ENCODE data around the gene BRAP. TPM values are rescaled to one million over a fixed set of nuclear protein-coding genes. Genes with fewer than 3 reads are reported as not detected.
"Not testable (repeated sequence)": the region's sequence is repeated elsewhere in the genome, so short reads cannot be mapped to it uniquely, and the experiment has no call there.

BRAP gene
- total RNA-seq, 1 donor from 2014 or later, result 17.0 TPM

DNA sequence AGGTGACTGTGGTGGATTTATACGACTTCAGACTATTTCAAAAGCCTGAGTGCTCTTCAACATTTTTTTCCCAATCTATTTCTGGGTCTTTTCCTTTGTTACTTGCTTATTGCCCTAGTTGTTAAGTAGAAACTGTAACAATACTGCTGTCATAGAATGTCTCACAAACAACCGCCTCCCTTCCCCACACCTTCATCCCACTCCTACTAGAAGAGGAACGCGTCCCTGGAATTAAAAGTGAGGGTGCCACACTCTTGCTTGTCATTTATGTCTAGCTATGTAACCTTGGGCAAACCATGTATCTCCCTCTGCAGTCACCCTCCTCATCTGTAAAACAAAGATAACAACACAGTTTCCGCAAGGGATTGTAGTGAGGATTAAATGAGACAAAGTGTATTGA is 8.6 kb downstream of the BRAP start:
- DNase-seq (ENCODE audit: low read depth, low spot score), result no peak

DNA sequence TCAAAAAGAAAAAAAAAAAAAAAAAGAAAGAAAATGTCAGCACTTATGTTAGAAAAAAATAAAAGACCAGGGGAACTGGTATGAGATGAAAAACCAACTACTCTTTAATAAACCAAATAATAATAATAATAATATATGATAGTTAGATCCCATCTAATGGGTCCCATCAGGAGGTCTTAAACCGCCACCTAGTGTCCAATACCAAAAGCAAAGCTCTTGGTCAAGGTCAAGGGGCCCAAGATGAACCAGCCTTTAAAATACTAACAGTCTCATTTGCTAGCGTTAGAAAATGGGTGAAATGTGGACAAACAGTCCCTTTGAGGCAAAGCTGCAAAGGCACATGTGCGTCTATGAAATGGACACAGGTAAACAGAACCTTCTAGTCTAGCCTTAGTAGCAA is 12.3 kb downstream of the BRAP start:
- no peak for DNase-seq (ENCODE audit: low read depth, low spot score)

DNA sequence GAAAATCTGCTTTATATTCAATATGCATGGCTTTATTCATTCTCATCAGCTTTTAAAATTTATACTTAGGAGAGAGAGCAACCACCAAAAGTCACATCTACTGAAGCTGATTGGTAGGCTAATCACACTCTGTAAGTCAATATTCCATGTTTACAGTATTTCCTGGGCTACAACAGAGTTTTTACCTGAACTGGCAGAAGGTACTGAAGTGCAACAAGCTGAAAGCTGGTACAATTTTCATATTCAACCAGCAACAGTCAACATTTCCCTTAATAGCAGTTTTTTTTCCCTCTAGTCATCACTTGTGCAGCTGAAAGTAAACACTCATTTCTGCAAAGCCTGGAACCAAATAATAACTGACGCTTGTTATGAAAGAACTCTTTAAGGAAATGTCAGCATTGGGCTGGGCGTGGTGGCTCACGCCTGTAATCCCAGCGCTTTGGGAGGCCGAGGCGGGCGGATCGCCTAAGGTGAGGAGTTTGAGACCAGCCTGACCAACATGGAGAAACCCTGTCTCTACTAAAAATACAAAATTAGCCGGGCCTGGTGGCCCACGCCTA is 12.9 kb downstream of the BRAP start:
- no peak for DNase-seq (ENCODE audit: low read depth, low spot score)

- no peak for DNase-seq (ENCODE audit: low read depth, low spot score)
These were observed 20.5 kb downstream of the BRAP start for GRCh38 chr12:111664961-111665865.

DNA sequence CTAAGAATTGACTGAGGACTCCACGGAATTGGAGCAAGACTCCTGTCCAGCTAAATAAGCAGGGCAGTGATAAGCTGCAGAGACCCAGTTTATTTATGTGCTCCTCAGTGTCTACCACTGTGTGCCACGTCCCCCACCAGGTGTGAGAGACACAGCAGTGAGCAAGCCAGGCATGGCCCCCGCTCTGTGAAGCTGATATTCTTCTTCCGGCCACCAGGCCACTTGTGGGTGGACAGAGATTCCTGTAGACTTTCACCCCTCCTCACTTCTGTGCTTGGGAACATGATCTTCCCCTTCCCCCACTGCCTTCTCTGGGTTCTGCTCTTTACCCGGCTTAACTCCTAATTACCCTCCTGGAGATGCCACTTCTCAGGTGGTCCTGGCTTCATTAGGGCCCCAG is 21.3 kb downstream of the BRAP start:
- DNase-seq (ENCODE audit: low read depth, low spot score), result no peak

GRCh38 chr12:111656016-111656415 is 29.7 kb downstream of the BRAP start:
- no peak for DNase-seq (ENCODE audit: low read depth, low spot score)

GRCh38 chr12:111655356-111655755 is 30.4 kb downstream of the BRAP start:
- no peak for DNase-seq (ENCODE audit: low read depth, low spot score)

- no peak for DNase-seq (ENCODE audit: low read depth, low spot score)
These were observed 32.2 kb downstream of the BRAP start for GRCh38 chr12:111653596-111653995.

DNA sequence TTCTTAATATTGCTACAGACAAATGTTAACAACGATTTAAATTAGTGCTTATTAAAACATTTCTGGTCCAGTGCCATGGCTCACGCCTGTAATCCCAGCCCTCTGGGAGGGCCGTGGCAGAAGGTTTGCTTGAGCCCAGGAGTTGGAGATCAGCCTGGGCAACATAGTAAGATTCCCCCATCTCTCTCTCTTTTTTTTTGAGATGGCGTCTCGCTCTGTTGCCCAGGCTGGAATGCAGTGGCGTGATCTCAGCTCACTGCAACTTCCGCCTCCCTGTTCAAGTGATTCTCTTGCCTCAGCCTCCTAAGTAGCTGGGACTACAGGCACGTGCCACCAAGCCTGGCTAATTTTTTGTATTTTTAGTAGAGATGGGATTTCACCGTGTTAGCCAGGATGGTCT is 33.2 kb downstream of the BRAP start:
- not testable (repeated sequence) for DNase-seq (ENCODE audit: low read depth, low spot score)

- DNase-seq (ENCODE audit: low read depth, low spot score), result no peak
These were observed 34.8 kb downstream of the BRAP start for GRCh38 chr12:111650912-111651311.

- DNase-seq (ENCODE audit: low read depth, low spot score), result no peak
These were observed 40.3 kb downstream of the BRAP start for GRCh38 chr12:111645433-111645832.

DNA sequence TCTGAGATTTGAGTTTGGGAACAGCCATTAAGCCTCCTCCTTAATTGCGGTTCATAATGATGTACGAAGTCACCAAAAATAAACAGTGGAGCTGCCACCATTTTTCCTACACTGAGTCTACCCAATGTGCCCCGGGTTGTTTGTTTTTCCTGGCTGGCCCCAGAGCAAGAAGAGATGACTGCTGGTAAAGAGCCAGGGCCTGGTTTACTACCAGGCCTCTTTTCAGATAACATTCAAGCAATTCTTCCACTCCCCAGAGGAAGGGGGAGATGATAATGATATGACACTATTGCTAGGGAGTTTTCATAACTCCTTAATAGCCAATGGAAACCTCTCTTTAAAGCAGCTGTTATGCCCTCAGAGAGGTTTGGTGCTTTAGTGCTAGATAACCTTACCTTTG is 42.3 kb downstream of the BRAP start:
- DNase-seq (ENCODE audit: low read depth, low spot score), result no peak

DNA sequence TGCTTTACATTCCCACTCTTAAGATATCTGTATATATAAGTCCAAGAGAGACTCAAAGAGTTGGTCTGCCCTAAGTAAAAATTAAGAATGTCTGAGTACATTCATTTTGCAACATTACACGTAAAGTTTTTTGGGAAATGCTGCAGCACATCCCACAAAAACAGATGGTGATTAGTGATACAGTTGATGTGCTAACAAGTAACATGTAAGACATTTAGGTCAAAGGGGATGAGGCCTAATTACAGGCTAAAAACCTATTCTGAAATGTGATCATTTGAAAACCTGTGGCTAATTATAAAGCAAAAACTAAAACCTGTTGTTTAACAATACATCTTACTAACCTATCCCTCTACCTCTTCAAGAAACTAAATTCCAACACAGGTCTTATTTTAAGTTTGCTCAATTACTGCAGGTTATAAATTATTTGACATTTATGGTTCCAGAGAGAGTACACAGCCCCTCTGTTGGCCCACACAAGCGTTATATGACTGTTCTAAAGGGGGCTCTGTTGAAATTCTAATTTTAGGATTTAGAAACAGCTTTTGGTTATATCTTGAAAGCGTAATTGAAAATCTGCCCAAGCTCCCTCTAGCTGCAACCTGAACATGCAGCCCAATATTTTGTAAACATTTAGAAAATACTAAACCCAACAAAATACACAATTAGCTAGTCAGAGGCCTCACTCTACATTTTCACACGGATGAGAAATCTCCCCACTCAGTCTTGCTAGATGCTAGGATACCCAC is 42.9 kb downstream of the BRAP start:
- no peak for DNase-seq (ENCODE audit: low read depth, low spot score)

GRCh38 chr12:111640506-111640905 is 45.2 kb downstream of the BRAP start:
- no peak for DNase-seq (ENCODE audit: low read depth, low spot score)

DNA sequence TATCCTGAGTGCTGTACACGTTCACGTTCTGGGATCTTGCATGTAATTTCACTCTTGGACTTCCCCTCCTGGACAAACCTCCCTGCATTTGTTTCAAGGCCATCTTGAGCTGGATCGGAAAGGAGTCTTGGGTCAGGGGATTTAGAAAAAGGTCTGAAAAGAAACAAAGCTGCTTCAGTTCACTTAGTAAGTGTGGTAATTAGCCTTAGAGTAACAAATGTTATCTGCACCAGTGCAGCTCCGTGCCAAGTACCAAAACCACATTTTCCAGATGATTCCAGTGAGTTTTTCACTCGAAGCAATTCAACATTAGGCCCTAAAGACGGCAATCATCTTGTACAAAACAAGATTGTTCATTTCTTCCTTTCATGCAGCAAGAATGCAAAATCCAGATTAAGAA is 47.2 kb downstream of the BRAP start:
- no peak for DNase-seq (ENCODE audit: low read depth, low spot score)

- no peak for DNase-seq (ENCODE audit: low read depth, low spot score)
These were observed 49.4 kb downstream of the BRAP start for GRCh38 chr12:111636209-111636945.

- DNase-seq (ENCODE audit: low read depth, low spot score), result no peak
These were observed 50.2 kb downstream of the BRAP start for GRCh38 chr12:111635524-111635923.

DNA sequence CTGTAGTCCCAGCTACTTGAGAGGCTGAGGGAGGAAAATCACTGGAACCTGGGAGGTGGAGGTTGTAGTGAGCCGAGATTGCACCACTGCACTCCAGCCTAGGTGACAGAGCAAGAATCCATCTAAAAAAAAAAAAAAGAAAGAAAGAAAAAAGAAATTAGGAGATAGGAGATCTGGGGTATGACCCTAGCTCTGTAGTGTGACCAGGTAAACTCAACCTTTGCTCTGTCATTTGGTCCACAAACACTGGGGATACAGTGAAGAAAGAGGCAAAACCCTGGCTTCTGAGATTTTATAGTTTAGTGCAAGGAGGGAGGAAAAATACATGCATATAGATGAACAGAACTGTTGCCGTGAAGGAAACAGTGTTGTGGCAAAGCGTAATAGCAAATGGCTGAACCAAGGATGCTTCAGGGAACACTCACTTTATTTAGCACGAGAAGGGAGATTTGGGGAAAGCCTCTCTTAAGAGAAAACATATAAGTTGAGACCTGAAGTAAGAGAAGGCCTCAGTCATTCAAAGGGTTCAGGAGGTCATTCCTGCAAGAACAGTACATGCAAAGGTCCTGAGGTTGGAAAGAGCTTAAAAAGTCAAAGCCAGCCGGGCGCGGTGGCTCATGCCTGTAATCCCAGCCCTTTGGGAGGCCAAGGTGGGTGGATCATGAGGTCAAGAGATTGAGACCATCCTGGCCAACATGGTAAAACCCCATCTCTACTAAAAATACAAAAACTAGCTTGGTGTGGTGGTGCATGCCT is 57.1 kb downstream of the BRAP start:
- no peak for DNase-seq (ENCODE audit: low read depth, low spot score)

DNA sequence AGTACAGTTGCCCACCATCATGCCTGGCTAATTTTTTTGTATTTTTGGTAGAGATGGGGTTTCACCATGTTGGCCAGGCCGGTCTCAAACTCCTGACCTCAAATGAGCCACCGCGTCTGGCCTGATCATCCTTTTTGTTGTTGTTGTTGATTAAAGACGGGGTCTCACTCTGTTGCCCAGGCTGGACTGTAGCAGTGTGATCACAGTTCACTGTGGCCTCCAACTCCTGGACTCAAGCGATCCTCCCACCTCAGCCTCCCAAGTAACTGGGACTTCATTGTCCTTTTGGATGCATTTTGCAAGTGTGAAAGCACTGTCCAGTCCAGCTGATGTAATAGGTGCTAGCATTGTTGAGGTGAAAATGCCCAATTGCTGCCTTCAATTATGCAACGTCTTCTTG is 59.5 kb downstream of the BRAP start:
- no peak for DNase-seq (ENCODE audit: low read depth, low spot score)

DNA sequence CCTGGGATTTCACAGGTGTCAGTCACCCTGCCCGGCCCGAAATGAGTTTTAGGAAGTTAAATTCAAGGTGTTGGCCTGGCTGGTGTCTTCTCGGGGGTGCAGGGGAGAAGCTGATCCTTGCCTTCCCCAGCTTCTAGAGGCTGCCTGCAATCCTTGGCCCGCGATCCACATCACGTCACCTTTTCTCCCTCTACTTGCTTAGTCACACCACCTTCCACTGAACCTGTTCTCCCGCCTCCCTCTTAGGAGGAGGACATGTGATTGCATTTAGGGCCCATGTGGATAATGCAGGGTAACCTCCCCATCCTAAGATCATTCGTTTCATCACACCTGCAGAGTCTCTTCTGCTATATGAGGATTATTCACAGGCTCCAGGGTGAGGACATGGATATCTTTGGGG is 61.2 kb downstream of the BRAP start:
- DNase-seq (ENCODE audit: low read depth, low spot score), result no peak

- DNase-seq (ENCODE audit: low read depth, low spot score), result not testable (repeated sequence)
These were observed 67.9 kb downstream of the BRAP start for GRCh38 chr12:111617841-111618240.
